Ovary (tissue), 9 donors: Measurements from ENCODE around the gene ADAM33. TPM values are rescaled to one million over a fixed set of nuclear protein-coding genes. Genes with fewer than 3 reads are reported as not detected.

Experiments
- DNase-seq, 5 donors: peaks; one replicate each; pipeline ENCODE4 v3.0.0-alpha.2; 2019 to 2020
- H3K27ac ChIP-seq, 2 donors: fragments of 200-600 bp; one replicate each; pipeline versions ENCODE4 v1.5.1 to v1.8.0; 2019 to 2022
- H3K27me3 ChIP-seq: fragments of 200-600 bp; one replicate; pipeline ENCODE4 v1.8.0; 2022
- H3K36me3 ChIP-seq: fragments of 200-600 bp; sonication (generic); one replicate; pipeline ENCODE4 v1.5.1; 2019
- H3K4me1 ChIP-seq: one replicate; pipeline ENCODE4 v1.8.1; 2013; ENCODE audit warnings: mild to moderate bottlenecking, moderate library complexity; ENCODE audit not compliant: insufficient read depth
- H3K4me3 ChIP-seq: fragments of 200-600 bp; sonication (generic); one replicate; pipeline ENCODE4 v1.5.1; 2017
- H3K9me3 ChIP-seq, 2 donors: fragments of 200-600 bp in 1 of 2; sonication (generic) in 1 of 2; one replicate each; pipeline versions ENCODE4 v1.5.1 to v1.8.1; 2013 to 2019; ENCODE audit warnings: mild to moderate bottlenecking in 1 of 2, moderate library complexity in 1 of 2
- CTCF ChIP-seq, 3 donors: fragments of 450-650 bp in 2 of 3; fragments of 200-600 bp in 1 of 3; IDR thresholded peaks; one replicate each; pipeline versions ENCODE4 v1.5.1 to v1.8.0; 2016 to 2022; ENCODE audit warnings: antibody characterized with exemption in 3 of 3, mild to moderate bottlenecking in 1 of 3
- EP300 ChIP-seq: sonication (generic); formaldehyde crosslinking; IDR thresholded peaks from one replicate; pipeline ENCODE4 v1.6.1; 2017; ENCODE audit warnings: antibody characterized with exemption
- POLR2A ChIP-seq: fragments of 450-650 bp; IDR thresholded peaks from one replicate; pipeline ENCODE4 v1.6.1; 2017; ENCODE audit warnings: antibody characterized with exemption, mild to moderate bottlenecking, moderate library complexity
- WGBS, 3 donors: extraction: QIAGEN DNeasy Blood & Tissue Kit in 1 of 3; methylation state at CpG; one replicate each; pipeline versions ENCODE4 v1.1.5 to v1.1.7; 2013 to 2017; 5-methylcytosine and 5-hydroxymethylcytosine counted together
- intact Hi-C, 4 donors: fragments of 100-400 bp; cut with DNase I; formaldehyde crosslinking; loops; one replicate each; pipeline versions ENCODE4 v1.11.0 to v1.15.1; 2022 to 2023
- polyA plus RNA-seq, 2 donors: library from polyadenylated mRNA; stranded (reverse); fragments of 200-250 nt in 1 of 2; fragments of 350-450 nt in 1 of 2; fragmentation: Illumina TruSeq in 1 of 2; extraction: RNeasy Lipid Tissue Mini Kit (QIAGEN cat#74804) in 1 of 2; gene quantifications; one replicate each; pipeline ENCODE4 v1.2.3, GENCODE V29; 2013 to 2014
- total RNA-seq, 7 donors: library from RNA; depleted of rRNA in 2 of 7; stranded (reverse); fragments of >200 nt in 2 of 7; fragmentation: NEBNext Ultra II Directional in 3 of 7; extraction: Animal tissue kit (Norgen Biotek cat#: 25700) in 3 of 7; gene quantifications; one replicate each; pipeline versions ENCODE4 v1.1.0 to v1.2.4, GENCODE V29; 2016 to 2023
- donor health status: DM: no; HTN: no; CAD: no; lungs with moderate emphysema.
- donor health status: DM: no; HTN: no; CAD: no.
- donor health status: Bipolar disorder and iron deficiency.
- donor health status: DM: yes; HTN: yes; CAD: no.
- donor health status: DM: no; HTN: no; CAD: no.
- donor health status: DM: yes; HTN: yes; CAD: no.

Gene ADAM33
- total and polyA plus RNA-seq, 9 donors: 12.4 to 68.1 (median 26.1) TPM

GRCh38 chr20:3697588-3698305 is 15.9 kb upstream of the ADAM33 start:
- Histone ChIP-seq H3K27me3 (no peaks in the 10 kb centered on the region), H3K36me3 (no peaks in the 10 kb centered on the region), H3K27ac (no peak overlapping the region), H3K4me3 (no peak overlapping the region), H3K4me1 (no peaks in the 10 kb centered on the region), H3K9me3 (no peaks in the 10 kb centered on the region)
- no peak for DNase-seq
- WGBS, 3 donors: 47 to 59% (median 59%) methylated on average over 9 to 18 of the region's 18 CpGs
- intact Hi-C loops: no loop called here
- no peak for TF ChIP-seq EP300
- no peak for TF ChIP-seq CTCF (IDR thresholded peaks at IDR 0.05)
- TF ChIP-seq POLR2A: no peak

- no peak for DNase-seq
- intact Hi-C loops: no loop called here
- WGBS, 3 donors: 86 to 90% (median 89%) methylated on average over 12 to 15 of the region's 15 CpGs
These were observed 15.2 kb upstream of the ADAM33 start for GRCh38 chr20:3696745-3697587.

GRCh38 chr20:3696200-3696599 is 14.4 kb upstream of the ADAM33 start:
- 89 to 95% (median 89%) methylated on average over 1 of the region's 1 CpG for WGBS, 3 donors
- H3K36me3 ChIP-seq: no peaks in the 10 kb centered on the region
- H3K27me3 ChIP-seq: no peaks in the 10 kb centered on the region
- no peak overlapping the region for H3K4me3 ChIP-seq
- intact Hi-C loops: no loop called here
- TF ChIP-seq POLR2A: no peak
- TF ChIP-seq CTCF (IDR thresholded peaks at IDR 0.05): no peak
- no peak for TF ChIP-seq EP300
- H3K27ac ChIP-seq: no peak overlapping the region
- no peaks in the 10 kb centered on the region for H3K9me3 ChIP-seq
- DNase-seq: no peak
- no peaks in the 10 kb centered on the region for H3K4me1 ChIP-seq

More at GRCh38 chr20:3696745-3697587, 15.2 kb upstream of the ADAM33 start:
- no peak for TF ChIP-seq CTCF (IDR thresholded peaks at IDR 0.05)
- TF ChIP-seq POLR2A: no peak
- no peak for TF ChIP-seq EP300
- H3K36me3 ChIP-seq: no peaks in the 10 kb centered on the region
- no peaks in the 10 kb centered on the region for H3K9me3 ChIP-seq
- H3K27me3 ChIP-seq: no peaks in the 10 kb centered on the region
- no peak overlapping the region for H3K27ac ChIP-seq
- no peak overlapping the region for H3K4me3 ChIP-seq
- no peaks in the 10 kb centered on the region for H3K4me1 ChIP-seq

GRCh38 chr20:3694864-3695263 is 13.1 kb upstream of the ADAM33 start:
- Histone ChIP-seq H3K9me3 (no peaks in the 10 kb centered on the region), H3K4me3 (no peak overlapping the region), H3K36me3 (no peaks in the 10 kb centered on the region), H3K4me1 (no peaks in the 10 kb centered on the region), H3K27ac (no peak overlapping the region), H3K27me3 (no peaks in the 10 kb centered on the region)
- intact Hi-C loops: no loop called here
- TF ChIP-seq POLR2A: no peak
- no peak for TF ChIP-seq EP300
- no peak for TF ChIP-seq CTCF (IDR thresholded peaks at IDR 0.05)
- 90 to 98% (median 96%) methylated on average over 5 of the region's 5 CpGs for WGBS, 3 donors
- DNase-seq: no peak
